Measurements from ENCODE around the gene NCKIPSD.
A peak's percentile ranks its signal among the peaks of the same experiment; 100 is the strongest.

NCKIPSD gene

DNA sequence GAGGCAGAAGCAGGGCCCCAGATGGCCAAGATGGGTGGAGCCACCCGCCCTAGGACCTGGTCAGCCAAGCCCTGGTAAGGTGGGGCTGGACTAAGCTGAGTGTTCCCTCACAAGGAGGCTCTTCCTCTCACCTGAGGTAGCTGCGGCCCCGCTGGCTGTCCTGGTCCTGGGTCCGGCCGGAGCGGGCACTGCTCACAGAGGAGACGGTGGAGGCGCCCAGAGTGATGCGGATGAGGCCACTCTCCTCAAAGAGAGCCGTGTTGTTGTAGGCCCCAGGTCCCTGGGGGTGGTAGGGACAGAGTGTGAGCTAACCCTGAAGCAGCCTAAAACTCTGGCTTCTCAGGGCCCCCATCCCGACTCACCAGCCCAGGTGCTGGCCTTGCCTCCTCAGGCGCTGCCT lies 43.1 kb downstream of the NCKIPSD start:
- no peak for DNase-seq

DNA sequence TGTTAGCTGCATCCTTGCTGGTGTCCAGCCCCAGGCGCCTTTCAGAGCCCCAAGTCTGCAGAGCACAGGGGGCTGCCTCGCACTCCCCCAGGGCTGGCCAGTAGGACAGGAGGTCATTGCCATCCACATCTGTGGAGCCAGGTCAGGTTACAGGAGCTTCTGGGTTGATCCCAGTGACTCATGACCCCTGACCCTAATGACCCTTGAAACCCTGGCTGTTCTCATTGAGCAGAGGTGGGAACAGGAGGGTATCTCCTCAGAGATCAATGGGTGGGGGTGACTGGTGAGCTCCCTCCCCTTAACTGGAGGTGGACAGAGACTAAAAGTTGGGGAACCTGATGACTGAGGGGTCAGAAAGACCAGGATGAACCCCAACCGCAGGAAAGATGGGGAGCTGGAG lies 44.3 kb downstream of the NCKIPSD start:
- no peak for DNase-seq

DNA sequence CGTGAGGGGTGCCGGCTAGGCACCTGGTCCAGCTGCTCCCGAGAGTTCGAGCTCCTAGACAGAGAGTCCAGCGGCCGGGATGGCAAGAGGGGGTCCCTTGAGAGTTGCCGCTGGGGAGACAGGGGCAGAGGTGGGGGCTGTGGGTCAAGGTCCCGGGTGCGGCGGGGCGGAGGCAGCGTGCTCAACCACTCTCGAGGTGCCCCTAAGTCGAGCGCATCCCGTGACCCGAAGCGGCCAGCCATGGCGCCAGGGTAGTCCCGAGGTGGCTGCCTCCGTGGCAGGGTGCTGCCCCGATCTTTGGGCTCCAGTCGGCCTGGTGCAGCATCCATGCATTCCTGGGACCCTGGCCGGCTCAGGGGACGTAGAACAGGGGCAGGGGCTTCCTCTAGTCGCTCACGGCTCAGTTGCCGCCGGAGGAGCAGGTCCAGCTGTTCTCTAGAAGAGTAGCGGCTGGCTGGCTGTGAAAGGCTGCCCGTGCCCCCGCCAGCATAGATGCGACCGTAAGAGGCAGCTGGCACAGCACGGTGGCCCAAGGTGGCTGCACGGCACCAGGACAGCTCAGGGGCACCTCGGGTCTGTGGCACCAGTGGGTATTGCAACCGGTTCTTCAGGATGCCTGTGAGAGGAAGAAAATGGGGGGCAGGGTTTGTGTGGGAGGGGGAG lies 45.6 kb downstream of the NCKIPSD start:
- no peak for DNase-seq

DNA sequence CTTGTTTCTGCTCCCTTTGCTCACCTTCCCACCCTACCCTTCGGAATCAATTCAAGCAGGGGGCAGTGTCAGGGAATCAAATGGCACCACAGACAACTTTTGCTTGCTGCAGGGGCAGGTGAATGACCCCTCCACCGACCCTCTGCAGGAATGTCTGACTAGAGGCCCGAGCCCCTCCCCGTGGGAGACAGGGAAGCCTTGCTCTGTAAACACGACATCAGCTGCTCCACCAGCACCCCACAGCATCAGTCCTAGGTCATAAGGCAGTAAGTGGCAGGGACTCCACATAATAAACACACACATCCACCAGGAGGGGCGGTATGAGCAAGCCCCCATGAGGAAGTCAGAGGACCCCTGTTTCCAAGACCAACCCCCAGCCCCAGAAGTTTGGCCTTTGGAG lies 48.4 kb downstream of the NCKIPSD start:
- DNase-seq, result no peak

DNA sequence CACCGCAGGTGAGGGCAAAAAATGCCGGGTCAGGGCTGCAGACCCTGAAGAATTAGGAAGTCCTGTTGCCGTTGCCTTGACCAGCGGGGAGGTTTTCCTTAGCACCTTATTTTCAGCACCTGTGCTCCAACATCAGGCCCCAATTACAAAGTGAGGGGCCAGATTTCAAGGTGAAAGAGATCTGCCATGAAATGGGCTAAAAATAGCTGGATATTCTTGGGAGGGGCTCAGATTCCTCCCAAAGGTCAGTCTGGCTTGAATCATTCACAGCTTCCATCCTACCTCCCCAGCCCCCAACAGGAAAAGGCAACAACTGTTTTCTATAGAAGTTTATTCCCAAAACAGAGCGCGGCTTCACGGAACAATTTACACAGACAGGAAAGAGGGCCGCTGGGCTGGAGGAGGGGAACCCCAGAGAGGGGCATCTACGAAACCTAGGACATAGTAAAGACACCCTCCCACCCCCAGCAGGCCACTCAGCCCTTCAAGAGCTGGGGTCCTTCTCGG lies 49.5 kb downstream of the NCKIPSD start:
- DNase-seq, result no peak

DNA sequence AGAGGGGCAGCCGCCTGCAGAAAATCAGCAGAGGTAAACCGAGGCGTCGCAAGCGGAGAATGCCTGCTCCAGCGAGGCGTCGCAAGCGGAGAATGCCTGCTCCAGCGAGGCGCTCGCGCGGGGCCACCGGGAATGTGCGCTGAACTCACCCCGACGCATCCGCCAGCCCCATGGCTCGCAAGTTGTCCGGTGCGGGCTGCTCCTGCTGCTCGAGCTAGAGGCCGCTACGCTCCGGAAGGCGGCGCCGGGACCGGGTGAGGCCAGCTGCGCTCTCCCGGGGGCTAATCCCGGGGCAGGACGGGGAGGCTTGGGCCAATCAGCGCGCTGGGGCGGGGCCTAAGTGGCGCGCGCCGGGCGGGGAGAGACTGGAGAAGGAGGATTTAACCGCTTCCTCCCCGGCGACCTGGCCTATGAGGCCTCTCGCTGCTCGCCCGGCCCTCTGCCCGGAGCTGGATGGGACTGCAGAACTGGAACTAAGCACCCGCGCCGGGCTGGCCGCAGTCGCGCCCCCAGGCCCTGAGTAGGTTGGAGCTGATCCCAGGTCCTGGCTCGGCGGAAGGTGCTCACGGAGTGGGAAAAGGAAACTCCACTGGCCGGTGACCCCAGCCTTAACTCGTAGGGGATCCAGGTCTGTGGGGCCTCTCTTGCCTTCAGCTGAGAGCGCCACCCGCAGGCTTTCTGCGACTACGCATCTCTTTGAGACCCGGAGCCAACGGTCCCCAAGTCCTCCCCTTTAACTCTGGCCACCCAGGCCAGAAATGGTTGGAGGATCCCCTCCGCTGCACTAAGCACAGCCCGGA lies 50.3 kb downstream of the NCKIPSD start, which contains the start of gene SLC26A6:
TSS of gene SLC26A6 (minus strand) at position 240 of the 800 bp plus-strand sequence. CDS start at position 172, 68 bp downstream.
- peak; percentile 95 for DNase-seq

DNA sequence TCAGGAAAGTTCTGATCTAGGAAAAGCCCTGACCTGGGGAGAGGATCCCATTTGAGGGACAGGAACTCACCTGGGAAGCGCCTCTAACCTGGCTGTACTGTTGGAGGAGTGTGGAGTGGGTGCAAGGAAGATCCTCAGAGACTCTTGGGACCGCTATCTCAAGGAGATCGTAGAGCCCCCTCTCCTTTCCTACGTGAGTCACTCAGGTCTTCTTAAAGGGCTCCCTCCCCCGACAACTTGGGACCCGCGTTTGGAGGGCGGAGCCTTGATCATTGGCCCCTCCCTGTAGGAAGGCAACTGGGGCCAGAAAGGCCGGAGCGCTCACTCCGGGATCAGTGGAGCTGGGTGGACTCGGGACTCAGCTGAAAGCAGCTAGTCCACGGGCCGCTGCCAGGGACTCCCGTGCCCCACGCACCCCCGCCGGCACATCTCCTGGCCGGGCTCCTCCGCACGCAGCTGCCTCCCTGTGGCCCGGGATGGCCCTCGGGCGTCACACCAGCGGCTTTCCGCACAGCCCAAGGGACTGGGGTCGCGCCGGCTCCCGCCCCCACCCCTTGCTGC lies 51.0 kb downstream of the NCKIPSD start:
- peak; percentile 44 for DNase-seq

DNA sequence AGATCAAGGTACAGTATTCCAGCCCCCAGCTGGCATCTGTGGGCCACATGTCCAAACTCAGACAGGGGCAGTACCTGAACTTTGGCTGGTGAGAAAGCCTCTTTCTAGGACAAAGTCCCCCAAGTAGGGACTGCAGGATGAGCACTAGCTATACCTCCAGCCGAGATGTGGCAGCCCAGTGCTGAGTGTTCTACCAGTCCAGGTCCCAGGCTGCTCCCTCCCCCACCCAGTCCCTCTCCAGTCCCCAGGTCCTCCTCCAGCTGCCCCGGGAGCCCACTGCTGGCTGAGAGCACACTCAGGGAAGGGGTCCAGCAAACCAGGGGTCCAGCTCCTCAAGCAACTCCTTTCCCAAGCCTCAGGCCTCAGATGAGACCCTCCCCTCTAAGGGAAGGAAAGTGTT lies 52.0 kb downstream of the NCKIPSD start:
- DNase-seq, result no peak

DNA sequence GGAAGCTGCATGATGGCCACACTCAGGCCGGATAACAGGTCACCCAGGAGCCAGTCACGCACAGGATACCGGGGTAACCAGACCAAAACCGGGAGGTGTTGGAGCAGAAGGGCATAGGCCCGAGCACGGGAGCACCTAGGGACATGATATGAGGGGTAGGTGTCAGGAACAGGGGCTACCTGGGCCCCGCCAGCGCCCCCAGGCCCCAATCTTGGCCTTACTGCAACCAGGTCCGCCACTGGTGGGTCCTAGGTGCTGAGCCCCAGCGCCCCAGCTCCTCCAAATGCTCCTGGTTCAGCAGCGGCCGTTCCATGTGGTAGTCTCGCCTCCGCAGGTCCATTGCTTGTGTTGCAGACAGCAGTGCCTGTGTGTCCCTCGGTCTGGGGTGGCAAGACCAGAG lies 52.5 kb downstream of the NCKIPSD start:
- no peak for DNase-seq

DNA sequence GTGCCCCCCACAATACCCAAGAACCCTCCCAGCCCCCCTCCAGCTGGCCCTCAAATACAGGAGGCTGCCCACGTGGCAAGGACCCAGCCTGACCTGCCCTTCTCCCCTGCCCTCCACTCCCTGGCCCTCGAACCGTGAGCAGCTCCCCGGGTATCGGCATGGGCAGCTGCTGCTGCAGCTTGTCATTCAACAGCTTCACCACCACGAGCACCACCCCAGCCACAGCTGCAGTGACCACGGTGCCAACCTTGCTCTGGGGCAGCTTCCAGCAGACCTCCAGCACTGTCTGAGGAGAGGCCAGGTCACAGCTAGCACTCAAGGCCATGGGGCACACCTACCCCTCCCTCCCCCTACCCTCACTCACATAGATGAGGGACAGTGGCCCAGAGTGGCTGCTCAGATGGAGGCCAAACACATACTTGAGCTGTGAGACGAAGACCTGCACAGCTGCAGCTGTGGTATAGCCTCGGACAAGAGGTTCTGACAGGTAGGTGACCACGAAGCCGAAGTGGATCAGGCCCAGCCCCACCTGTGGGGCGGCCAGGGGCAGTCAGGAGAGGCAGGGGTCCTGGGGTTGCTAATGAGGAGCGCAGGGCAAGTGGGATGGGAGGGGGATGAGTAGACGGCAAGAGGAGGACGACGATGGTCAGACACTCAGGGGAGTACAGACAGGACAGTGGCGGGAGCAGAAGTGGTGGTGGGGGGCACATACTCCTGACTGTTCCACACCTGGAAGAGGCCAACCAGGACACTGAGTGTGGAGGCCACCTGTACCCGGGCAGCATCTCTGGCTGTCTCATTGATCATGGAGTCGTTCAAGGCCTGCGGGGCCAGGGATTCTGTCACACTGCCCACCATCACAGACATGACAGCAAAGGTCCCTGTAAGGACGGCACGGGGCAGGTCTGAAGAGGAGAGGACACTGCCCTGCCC lies 53.9 kb downstream of the NCKIPSD start:
- no peak for DNase-seq

DNA sequence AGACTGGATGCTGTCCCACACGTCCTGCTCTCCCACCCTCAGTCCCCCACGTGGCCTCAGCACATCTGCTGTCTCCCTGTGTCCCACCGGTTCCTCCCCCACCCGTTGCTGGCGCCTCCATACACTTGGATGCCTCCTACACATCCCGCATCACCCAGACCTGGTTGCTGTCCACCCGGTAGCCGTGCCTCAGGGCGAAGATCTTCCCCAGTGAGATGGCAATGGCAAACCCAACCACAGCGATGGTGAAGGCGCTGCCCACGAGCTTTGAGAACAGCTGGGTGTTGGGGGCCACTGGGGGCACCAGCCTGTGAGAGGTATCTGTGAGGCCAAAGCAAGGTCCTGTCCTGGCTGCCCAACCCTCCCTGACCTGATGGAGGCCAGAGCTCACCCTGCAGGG lies 54.9 kb downstream of the NCKIPSD start:
- no peak for DNase-seq

DNA sequence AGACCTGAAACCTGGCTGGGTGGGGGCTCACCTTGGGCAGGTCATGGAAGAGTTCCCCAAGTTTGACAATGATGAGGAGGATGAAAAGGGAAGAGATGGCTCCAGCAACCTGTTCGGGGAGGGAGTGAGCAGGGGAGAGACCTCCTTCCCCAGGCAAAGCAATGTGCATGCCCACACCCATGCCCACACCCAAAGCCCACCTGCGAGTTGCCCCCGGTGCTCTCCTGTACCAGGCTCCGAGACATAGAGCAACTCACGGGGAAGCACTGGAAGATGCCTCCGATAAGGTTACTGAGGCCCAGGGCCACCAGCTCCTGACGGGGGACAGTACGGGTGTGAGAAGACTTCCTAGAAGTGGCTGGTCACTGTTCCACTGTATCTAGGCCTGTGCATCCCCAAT lies 55.3 kb downstream of the NCKIPSD start:
- DNase-seq, result no peak

DNA sequence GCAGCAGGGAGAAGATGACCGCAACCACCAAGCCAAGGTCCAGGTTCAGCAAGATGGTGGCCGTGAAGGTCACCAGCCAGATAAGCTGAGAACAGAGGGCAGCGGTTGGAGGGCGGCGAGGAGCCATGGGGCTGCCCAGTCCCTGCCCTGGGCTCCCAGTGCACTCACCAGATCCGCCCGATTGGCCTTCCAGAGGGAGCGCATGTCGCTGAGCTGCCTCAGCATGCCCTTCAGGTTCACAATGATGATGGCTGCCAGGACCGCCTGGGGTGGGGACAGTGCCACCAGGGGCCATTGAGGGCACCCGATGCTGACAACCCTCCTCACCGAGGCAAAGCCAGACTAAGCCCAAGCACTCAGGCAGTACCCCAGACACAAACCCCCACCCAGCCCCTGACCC lies 55.8 kb downstream of the NCKIPSD start:
- no peak for DNase-seq

DNA sequence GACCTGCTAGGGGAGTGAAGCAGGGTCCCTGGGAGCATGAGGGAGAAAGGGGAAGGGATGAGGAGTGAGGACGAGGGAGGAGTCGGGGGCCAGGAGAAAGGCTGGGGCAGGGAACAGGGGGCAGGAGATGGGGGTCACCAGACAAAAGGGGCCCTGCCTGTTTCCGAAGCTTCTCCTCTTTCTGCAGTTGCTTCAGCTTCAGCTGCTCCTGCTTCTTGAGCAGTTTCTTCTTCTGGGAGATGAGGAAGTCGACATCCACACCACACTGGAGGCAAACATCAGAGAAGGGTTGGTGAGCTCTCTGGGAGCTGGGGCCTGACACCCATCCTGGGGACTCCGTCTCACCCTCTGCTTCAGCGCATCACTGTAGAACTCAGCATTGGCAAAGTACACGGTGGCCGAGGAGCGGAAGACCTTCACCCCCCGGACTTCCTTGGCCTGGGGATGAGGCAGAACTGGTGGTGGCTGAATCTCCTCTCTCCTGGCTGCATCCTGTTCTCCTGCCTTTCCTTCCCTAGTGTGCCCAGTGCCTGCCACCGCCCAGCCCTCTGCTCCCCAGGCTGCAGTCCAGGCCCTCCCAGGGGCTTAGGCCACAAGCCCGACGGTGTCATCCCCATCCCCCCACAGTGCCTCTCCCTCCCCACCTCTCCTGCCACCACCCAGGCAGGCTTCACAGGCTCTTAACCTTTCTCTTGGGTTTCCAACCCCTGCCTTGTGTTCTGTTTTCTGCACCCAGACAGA lies 57.3 kb downstream of the NCKIPSD start:
- DNase-seq, result no peak

DNA sequence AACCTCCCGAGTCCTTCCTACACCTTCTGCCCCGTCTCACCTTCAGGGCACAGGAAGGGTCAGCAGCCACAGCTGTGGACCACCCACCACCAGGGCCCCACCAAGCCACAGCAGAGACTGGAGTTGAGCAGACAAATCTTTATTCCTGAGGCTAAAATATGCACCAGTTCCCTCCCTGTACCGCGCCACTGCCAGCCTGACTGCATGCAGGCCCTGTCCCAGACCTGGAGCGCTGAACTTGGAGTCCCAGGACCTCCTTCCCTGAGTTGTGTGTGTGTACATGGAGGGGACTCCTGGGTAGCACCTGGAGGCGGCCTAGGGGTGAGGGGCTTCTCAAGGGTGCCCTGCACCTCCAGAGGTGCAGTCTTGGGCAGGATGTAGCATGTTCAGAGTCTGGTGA lies 60.1 kb downstream of the NCKIPSD start:
- DNase-seq, result no peak

DNA sequence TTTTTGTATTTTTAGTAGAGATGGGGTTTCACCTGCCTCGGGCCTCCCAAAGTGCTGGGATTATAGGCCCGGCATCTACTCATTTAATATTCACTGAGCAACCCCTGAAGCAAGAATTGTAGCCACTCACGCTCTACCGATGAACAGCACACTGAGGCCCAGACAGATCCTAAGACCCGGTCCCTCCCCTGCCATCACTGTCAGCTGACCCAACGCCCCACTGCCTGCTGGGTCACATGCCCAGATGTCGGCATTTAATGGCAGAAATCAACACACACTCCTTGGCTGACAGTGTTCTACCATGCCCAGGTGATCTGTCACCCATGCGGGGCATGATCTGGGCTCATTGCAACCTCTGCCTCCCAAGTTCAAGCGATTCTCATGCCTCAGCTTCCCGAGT lies 60.9 kb downstream of the NCKIPSD start:
- DNase-seq, result no peak

DNA sequence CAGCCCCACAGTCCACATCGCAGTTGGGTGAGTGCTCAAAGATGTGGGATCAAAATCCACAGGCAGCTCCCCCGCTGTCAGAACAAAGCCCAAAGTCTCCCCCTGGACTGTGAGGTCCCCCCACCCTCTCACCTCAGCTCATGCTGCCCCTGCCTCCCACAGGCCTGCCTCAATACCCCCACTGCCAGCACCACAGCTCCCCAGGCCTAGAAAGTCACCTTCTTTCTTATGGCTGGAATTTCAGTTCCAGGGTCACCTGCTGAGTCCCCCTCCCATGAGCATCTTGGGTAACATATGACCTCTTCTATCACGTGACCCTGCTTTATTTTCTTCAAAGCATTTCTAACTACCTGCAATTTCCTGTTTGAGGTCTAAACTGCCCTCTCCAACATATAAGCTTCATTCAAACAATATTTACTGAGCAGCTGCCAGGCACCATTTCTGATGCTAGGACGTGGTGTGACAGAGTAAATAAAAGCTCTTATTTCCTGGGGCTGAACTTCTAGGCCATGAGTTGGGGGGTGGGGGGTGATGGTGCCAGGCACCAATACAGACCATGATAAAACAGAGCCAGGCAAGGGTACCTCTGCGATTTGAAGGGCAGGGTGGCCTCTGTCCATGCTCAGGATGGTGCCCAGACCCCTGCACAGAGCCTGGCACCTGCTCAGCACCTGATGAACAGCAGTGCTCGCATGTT lies 61.7 kb downstream of the NCKIPSD start:
- peak; percentile 81 for DNase-seq
